NK-92 (cell line): ENCODE results near the gene TTC39A.

Experiments used
- DNase-seq: peaks from one replicate; lab custom pipeline; 2025; ENCODE audit not compliant: unreplicated experiment; lab: John Stamatoyannopoulos, UW

TTC39A gene

GRCh38 chr1:51299185-51299885, 31.0 kb downstream of the TTC39A start:
- DNase-seq = no peak

- no peak for DNase-seq
These were observed 32.0 kb downstream of the TTC39A start for GRCh38 chr1:51298322-51298705.

GRCh38 chr1:51297401-51298321, 32.7 kb downstream of the TTC39A start:
- DNase-seq = no peak

- DNase-seq = no peak
These were observed 33.7 kb downstream of the TTC39A start for GRCh38 chr1:51296383-51297357.

- DNase-seq = no peak
These were observed 34.4 kb downstream of the TTC39A start for GRCh38 chr1:51295926-51296325.

GRCh38 chr1:51294566-51295184, 35.7 kb downstream of the TTC39A start:
- DNase-seq = no peak

- no peak for DNase-seq
These were observed 36.4 kb downstream of the TTC39A start for GRCh38 chr1:51293898-51294515.

GRCh38 chr1:51290489-51290847, 39.9 kb downstream of the TTC39A start:
- DNase-seq = no peak

- no peak for DNase-seq
These were observed 40.5 kb downstream of the TTC39A start for GRCh38 chr1:51289676-51290488.

GRCh38 chr1:51288578-51288977, 41.8 kb downstream of the TTC39A start:
- no peak for DNase-seq

- no peak for DNase-seq
These were observed 42.4 kb downstream of the TTC39A start for GRCh38 chr1:51287966-51288365.

- DNase-seq = no peak
These were observed 45.3 kb downstream of the TTC39A start for GRCh38 chr1:51285055-51285454.

GRCh38 chr1:51284487-51284954, 45.8 kb downstream of the TTC39A start:
- no peak for DNase-seq

- no peak for DNase-seq
These were observed 46.4 kb downstream of the TTC39A start for GRCh38 chr1:51283979-51284378.

GRCh38 chr1:51282605-51283004, 47.8 kb downstream of the TTC39A start:
- DNase-seq = no peak

GRCh38 chr1:51281807-51282206, 48.6 kb downstream of the TTC39A start:
- DNase-seq = no peak

- no peak for DNase-seq
These were observed 49.9 kb downstream of the TTC39A start for GRCh38 chr1:51280321-51280978.

GRCh38 chr1:51276286-51276685, 54.1 kb downstream of the TTC39A start:
- DNase-seq = no peak

- DNase-seq = no peak
These were observed 55.7 kb downstream of the TTC39A start for GRCh38 chr1:51274676-51275075.
